ENCODE data around the gene GNG10. TPM values are rescaled to one million over a fixed set of nuclear protein-coding genes. Genes with fewer than 3 reads are reported as not detected.

The GNG10 gene
- total RNA-seq, 1 donor from 2014 or later, result 34.5 TPM

Other genes starting within 250 kb of the GNG10 start
- 91.0 TPM for gene ECPAS, start 177.2 kb upstream of the GNG10 start, total RNA-seq
- 4.2 TPM for gene ZNF483, start 136.4 kb upstream of the GNG10 start, total RNA-seq
- 40.2 TPM for gene PTGR1, start 62.0 kb upstream of the GNG10 start, total RNA-seq
- 6.6 TPM for gene DNAJC25, start 30.3 kb upstream of the GNG10 start, total RNA-seq
- 0.79 TPM for gene SHOC1, start 133.3 kb downstream of the GNG10 start, total RNA-seq
- 78.5 TPM for gene UGCG, start 235.2 kb downstream of the GNG10 start, total RNA-seq

Measured in skin of body (tissue), 1 donor.